VCaP (cell line): ENCODE data around the gene SCFD2.

ENCODE experiments used
- H3K27ac ChIP-seq: fragments of 450-650 bp; 2 replicates; pipeline ENCODE4 v1.5.1; 2017
- TF ChIP-seq, protein P1 (sequence below): fragments of 450-650 bp; conservative IDR thresholded peaks from 2 replicates; pipeline ENCODE4 v1.5.1; 2017; ENCODE audit warnings: mild to moderate bottlenecking, moderate library complexity

The SCFD2 gene

GRCh38 chr4:52957220-52957686, 408.6 kb downstream of the SCFD2 start:
- TF ChIP-seq, protein P1, sequence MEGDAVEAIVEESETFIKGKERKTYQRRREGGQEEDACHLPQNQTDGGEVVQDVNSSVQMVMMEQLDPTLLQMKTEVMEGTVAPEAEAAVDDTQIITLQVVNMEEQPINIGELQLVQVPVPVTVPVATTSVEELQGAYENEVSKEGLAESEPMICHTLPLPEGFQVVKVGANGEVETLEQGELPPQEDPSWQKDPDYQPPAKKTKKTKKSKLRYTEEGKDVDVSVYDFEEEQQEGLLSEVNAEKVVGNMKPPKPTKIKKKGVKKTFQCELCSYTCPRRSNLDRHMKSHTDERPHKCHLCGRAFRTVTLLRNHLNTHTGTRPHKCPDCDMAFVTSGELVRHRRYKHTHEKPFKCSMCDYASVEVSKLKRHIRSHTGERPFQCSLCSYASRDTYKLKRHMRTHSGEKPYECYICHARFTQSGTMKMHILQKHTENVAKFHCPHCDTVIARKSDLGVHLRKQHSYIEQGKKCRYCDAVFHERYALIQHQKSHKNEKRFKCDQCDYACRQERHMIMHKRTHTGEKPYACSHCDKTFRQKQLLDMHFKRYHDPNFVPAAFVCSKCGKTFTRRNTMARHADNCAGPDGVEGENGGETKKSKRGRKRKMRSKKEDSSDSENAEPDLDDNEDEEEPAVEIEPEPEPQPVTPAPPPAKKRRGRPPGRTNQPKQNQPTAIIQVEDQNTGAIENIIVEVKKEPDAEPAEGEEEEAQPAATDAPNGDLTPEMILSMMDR: no peak
- H3K27ac ChIP-seq: no peak overlapping the region

- TF ChIP-seq, protein P1: no peak
- H3K27ac ChIP-seq: no peak overlapping the region
These were observed 409.2 kb downstream of the SCFD2 start for GRCh38 chr4:52956691-52957090.

GRCh38 chr4:52954560-52955170, 411.2 kb downstream of the SCFD2 start:
- H3K27ac ChIP-seq: no peak overlapping the region
- TF ChIP-seq, protein P1: no peak

- H3K27ac ChIP-seq: no peak overlapping the region
- TF ChIP-seq, protein P1: no peak
These were observed 413.3 kb downstream of the SCFD2 start for GRCh38 chr4:52952540-52952939.

DNA sequence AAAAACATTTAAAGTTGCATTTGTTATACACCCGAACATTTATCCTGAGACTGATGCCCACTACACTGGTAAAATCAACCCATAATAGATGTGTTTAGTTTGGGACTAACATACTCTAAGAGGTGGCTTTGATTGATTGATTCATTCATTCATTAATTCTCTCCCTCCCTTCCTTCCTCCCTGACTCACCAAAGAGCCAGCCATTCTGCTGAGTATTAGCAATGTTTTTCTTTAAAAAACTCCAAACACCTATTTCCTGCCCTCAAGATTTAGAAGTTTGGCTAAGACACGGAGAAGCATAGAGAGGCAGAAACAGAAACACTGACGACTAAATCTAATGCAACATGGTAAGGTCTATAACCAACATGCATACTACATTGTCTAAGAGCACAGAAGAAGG, 414.8 kb downstream of the SCFD2 start:
- no peak overlapping the region for H3K27ac ChIP-seq
- TF ChIP-seq, protein P1: no peak

DNA sequence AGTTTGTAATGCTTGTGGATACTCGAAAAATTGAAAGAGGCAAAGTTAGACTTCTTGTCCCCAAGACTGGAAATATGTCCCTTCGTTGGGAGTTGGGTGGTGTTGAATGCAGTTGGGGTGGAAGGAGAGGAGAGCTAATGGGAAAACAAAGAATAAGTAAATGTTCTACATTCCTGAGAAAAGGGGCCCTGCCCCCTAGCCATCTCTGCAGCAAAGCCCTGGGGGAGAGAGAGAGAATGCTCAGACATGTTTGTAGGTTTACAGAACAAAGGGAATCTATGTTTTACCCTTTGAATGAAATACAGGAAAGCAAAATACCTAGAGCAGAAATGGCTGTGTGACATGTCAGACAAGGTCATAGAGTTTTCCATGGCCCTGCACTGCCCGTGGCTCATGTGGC, 415.6 kb downstream of the SCFD2 start:
- TF ChIP-seq, protein P1: no peak
- H3K27ac ChIP-seq: no peak overlapping the region

- no peak overlapping the region for H3K27ac ChIP-seq
These were observed 416.5 kb downstream of the SCFD2 start for GRCh38 chr4:52949336-52949735.

More at GRCh38 chr4:52949336-52949735, 416.5 kb downstream of the SCFD2 start:
- TF ChIP-seq, protein P1: no peak
